Measurements from ENCODE around the gene SYTL3. TPM values are rescaled to one million over a fixed set of nuclear protein-coding genes. Genes with fewer than 3 reads are reported as not detected.

The SYTL3 gene
- total RNA-seq, 1 experiment from 2014 or later, result 0.28 TPM

- no peak for TF ChIP-seq AR (CRISPR knock-in tag; IDR thresholded peaks at IDR 0.05)
- no peak for TF ChIP-seq OVOL2 (CRISPR knock-in tag; IDR thresholded peaks at IDR 0.05; ENCODE audit: borderline replicate concordance)
- no peak for TF ChIP-seq ZNF512 (CRISPR knock-in tag; IDR thresholded peaks at IDR 0.05; ENCODE audit: borderline replicate concordance)
- TF ChIP-seq SP1 (CRISPR knock-in tag; conservative IDR thresholded peaks at IDR 0.05), result no peak
- TF ChIP-seq ZNF219 (CRISPR knock-in tag; IDR thresholded peaks at IDR 0.05; ENCODE audit: borderline replicate concordance), result no peak
- TF ChIP-seq ZNF121 (CRISPR knock-in tag; IDR thresholded peaks at IDR 0.05), result no peak
- no peak for TF ChIP-seq ARID4B (CRISPR knock-in tag; IDR thresholded peaks at IDR 0.05; ENCODE audit: borderline replicate concordance)
- no peak for TF ChIP-seq SMAD3 (CRISPR knock-in tag; IDR thresholded peaks at IDR 0.05; ENCODE audit: borderline replicate concordance)
- no peak for TF ChIP-seq ZNF532 (CRISPR knock-in tag; IDR thresholded peaks at IDR 0.05; ENCODE audit: borderline replicate concordance)
- TF ChIP-seq PRDM15 (CRISPR knock-in tag; IDR thresholded peaks at IDR 0.05), result no peak
- TF ChIP-seq E2F4 (CRISPR knock-in tag; IDR thresholded peaks at IDR 0.05; ENCODE audit: borderline replicate concordance, low read depth), result no peak
- TF ChIP-seq NFYB (CRISPR knock-in tag; conservative IDR thresholded peaks at IDR 0.05; ENCODE audit: low read depth), result no peak
These were observed 14.3 kb upstream of the SYTL3 start (continued) for GRCh38 chr6:158635427-158636073.

Measured in WTC11 (cell line).